Measurements from ENCODE around the gene TAF5L.
"Not testable (repeated sequence)": the region's sequence is repeated elsewhere in the genome, so short reads cannot be mapped to it uniquely, and the experiment has no call there.

TAF5L gene

DNA sequence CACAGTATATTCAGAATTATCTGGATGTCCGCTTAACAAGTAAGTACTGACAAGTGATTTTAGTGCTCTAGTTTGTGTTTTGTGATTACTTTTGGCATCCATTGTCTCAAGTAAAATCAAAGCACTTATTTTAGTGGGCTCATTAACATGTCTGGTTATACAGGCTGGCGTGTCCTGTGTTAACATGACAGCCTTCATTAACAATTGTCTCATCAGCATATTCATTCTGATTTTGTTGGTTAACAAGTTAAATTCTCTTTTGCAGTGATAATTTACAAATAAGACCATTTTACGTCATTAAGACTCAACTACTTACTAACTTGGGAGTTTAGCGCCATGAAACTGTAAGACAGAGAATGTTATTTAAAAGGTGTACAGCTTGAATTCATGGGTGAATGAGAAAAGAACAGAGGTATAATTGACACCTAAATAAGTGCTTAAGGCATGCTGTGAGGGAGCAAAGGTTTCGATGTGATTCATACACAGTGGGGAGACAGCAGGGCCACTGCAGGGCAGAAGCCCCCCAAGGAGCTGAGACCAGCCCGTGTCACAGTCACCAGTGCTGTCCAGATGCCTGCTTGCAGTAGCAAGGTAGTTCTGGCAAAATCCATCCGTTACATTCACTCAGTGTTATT is 22.4 kb downstream of the TAF5L start:
- TF ChIP-seq, protein P1, sequence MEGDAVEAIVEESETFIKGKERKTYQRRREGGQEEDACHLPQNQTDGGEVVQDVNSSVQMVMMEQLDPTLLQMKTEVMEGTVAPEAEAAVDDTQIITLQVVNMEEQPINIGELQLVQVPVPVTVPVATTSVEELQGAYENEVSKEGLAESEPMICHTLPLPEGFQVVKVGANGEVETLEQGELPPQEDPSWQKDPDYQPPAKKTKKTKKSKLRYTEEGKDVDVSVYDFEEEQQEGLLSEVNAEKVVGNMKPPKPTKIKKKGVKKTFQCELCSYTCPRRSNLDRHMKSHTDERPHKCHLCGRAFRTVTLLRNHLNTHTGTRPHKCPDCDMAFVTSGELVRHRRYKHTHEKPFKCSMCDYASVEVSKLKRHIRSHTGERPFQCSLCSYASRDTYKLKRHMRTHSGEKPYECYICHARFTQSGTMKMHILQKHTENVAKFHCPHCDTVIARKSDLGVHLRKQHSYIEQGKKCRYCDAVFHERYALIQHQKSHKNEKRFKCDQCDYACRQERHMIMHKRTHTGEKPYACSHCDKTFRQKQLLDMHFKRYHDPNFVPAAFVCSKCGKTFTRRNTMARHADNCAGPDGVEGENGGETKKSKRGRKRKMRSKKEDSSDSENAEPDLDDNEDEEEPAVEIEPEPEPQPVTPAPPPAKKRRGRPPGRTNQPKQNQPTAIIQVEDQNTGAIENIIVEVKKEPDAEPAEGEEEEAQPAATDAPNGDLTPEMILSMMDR (IDR thresholded peaks at IDR 0.05; ENCODE audit: borderline replicate concordance, control extremely low read depth, extremely low read depth, insufficient read depth, missing control alignments) = no peak
- DNase-seq (ENCODE audit: low spot score) = no peak
- in situ Hi-C loops (cut with MboI; ENCODE audit: low sequenced_read_pairs, unreplicated experiment) = no loop called here

DNA sequence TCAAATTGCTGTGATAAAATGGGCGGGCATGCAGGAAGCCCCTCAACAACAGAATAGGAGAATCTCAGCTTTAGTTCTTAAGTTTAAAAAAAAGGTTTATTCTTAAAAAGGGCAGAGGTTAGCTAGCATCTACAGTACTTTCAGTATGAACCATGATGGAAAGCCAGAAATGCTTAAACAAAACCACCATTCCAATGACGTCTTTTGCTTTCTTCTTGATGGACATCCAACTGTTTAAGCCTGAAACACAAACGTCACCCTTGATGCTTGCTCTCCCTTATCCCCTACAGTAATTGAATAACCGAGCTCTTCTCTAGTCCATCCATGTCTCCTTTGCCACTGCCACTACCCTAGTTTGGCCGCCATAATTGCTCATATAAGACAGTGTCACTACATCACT is 25.7 kb downstream of the TAF5L start:
- DNase-seq (ENCODE audit: low spot score) = no peak

DNA sequence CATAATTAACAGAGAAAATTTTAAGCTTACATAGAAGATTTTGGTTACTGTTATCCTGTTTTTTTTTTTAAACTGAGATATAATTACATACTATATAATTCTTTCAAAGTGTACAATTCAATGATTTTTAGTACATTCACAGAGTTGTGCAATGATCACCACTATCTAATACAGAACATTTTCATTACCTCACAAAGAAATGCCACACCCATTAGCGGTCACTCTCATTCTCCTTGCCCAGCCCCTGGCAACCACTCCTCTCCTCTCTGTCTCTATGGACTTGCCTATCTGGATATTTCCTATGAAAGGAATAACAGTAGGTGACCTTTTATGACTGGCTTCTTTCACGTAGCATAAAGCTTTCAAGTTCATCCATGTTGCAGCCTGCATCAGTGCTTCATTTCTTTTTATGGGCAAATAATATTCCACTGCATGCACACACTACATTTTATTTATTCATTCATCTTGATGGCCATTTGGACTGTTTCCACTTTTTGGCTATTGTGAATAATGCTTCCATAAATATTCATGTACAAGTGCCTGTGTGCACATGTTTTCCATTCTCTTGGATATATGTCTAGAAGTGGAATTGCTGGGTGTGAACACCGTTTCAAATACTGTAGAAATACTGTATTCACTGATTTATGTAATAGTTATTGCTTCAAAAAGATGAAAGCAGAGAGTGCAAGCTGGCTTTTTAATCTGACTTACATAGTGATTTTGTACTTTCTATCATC is 26.5 kb downstream of the TAF5L start:
- TF ChIP-seq, protein P1 (IDR thresholded peaks at IDR 0.05; ENCODE audit: borderline replicate concordance, control extremely low read depth, extremely low read depth, insufficient read depth, missing control alignments) = no peak
- in situ Hi-C loops (cut with MboI; ENCODE audit: low sequenced_read_pairs, unreplicated experiment) = no loop called here
- DNase-seq (ENCODE audit: low spot score) = no peak

More for the DNA sequence above, 25.7 kb downstream of the TAF5L start:
- TF ChIP-seq, protein P1 (IDR thresholded peaks at IDR 0.05; ENCODE audit: borderline replicate concordance, control extremely low read depth, extremely low read depth, insufficient read depth, missing control alignments) = no peak
- in situ Hi-C loops (cut with MboI; ENCODE audit: low sequenced_read_pairs, unreplicated experiment) = no loop called here

DNA sequence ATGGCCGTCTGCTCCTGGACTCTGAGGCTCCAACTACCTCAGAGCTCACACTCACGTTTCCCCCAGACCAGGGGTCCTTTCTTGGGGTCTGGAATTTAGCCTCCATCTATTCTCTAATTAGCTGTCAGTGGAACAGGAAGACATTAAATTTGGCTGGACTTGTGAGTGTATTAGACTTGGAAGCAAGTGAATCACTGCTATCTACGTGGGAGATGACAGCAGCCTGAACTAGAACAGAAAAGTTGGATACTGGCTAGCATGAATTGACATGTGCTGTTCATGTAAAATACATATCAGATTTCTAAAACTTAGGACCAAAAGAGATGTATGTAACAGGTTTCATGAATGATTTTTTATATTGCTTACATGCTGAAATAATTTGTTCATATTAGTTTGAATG is 28.0 kb downstream of the TAF5L start:
- in situ Hi-C loops (cut with MboI; ENCODE audit: low sequenced_read_pairs, unreplicated experiment) = no loop called here
- TF ChIP-seq, protein P1 (IDR thresholded peaks at IDR 0.05; ENCODE audit: borderline replicate concordance, control extremely low read depth, extremely low read depth, insufficient read depth, missing control alignments) = no peak
- DNase-seq (ENCODE audit: low spot score) = no peak

DNA sequence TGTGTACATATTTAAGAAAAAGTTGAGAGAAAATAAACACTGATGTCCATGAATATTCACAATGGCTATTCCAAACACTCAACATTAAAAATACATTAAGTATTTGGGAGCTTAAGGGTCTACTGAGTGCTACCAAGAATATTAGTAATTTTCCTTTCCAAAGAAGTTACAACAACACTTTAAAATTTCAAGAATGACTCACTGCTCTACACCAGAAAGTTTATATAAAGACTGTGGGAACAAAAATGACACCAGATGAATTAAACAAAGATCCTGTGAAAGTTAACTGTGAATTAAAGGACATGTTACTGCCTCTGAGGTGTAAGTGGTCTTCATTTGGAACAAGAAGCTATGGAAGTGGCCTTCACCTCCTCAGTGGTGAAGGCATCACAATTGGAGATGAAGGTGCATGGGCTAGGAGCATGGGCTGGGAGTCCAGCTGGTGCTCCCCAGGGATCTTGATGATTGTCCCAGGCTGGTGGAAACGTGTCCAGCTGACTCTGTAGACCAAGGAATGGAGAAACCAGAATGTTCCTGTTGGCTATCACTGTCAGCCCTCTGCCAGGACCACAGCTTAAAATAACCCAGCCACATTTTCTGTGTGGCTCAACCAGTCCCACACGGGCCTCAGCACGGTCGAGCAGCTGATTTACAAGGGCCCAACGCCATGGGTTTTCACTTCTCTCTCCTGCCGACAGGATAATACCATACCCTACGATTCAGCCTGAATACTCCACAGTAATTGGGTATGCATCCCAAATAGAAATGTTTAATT is 28.8 kb downstream of the TAF5L start:
- DNase-seq (ENCODE audit: low spot score) = no peak
- in situ Hi-C loops (cut with MboI; ENCODE audit: low sequenced_read_pairs, unreplicated experiment) = no loop called here

DNA sequence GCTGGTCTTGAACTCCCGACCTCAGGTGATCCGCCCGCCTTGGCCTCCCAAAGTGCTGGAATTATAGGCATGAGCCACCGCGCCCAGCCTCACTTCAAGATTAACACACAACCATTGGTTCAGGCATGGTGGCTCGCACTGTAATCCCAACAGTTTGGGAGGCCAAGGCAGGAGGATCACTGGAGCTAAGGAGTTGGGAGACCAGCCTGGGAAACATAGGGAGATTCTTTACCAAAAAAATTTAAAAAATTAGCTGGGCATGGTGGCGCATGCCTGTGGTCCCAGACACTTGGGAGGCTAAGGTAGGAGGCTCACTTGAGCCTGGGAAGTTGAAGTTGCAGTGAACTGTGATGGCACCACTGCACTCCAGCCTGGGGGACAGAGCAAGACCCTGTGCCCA is 30.0 kb downstream of the TAF5L start:
- DNase-seq (ENCODE audit: low spot score); in situ Hi-C loops (cut with MboI; ENCODE audit: low sequenced_read_pairs, unreplicated experiment): not testable (repeated sequence)

More for the DNA sequence above, 28.8 kb downstream of the TAF5L start:
- TF ChIP-seq, protein P1 (IDR thresholded peaks at IDR 0.05; ENCODE audit: borderline replicate concordance, control extremely low read depth, extremely low read depth, insufficient read depth, missing control alignments) = no peak
